IPS-NIHi7 (cell line): ENCODE measurements around the gene TKFC.

Source experiments
- DNase-seq: peaks from one replicate; pipeline ENCODE4 v3.0.0; 2012; ENCODE audit warnings: mixed read lengths; ENCODE audit errors: extremely low spot score

Gene TKFC

DNA sequence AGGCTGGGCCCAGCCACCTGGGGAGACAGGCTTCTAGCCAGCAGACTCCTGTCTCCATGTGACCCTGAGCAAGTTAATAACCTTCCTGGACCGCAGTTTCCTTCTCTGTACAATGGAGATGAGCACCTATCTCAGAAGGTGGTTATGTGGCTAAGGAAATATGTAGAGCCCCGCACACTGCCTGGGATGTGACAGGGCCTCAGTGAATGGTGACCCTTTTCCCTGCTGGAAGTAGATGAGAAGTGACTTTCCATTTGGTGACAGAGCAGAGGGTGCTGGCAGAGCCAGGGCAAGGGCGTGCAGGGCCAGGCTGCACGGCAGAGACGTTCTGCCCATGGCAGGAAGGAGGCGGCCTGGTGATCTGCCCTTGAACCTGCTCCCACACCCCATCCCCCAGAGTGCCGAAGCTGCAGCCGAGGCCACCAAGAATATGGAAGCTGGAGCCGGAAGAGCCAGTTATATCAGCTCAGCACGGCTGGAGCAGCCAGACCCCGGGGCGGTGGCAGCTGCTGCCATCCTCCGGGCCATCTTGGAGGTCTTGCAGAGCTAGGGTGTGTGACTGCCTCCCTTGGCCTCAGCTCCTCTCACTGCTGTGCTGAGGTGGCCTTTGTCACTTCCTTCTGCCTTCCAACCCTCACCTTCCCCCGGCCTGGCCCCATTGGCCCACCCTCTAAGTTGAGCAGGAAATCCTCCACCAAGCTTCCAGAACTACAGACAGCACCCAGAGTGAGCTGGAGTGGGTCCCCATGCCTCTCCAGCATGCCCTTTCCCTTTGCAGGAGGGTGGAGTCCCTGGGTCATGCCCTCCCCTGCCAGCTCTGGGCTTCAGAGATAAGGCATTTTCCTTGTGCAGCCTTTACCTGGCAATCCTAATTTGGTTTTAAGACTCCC, 13.2 kb downstream of the TKFC start:
- no peak for DNase-seq

DNA sequence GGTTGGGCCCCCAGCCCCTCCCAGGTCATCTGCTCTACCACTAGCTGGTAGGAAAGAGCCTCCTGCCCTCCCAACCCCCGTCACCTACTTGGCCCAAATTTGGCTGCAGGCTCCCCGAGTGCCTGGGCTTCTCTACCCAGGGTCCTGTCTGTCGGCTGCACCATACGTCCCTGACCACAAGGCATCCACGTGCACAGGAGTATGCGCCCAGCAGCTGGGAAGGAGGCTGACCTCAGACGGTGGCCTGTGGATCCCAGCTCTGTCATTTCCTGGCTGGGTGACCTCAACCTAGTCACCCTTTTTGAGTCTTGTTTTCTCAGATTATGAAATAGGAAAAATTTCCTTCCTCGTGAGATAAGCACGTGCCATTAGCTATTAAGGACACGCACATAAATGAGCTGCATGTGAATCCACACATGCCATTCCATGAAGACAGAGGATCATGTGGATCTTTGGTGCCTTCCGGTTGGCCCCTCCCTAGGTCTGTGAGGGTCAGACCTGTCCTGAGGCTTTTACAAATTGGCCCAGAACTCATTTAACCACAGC, 15.0 kb downstream of the TKFC start:
- no peak for DNase-seq

DNA sequence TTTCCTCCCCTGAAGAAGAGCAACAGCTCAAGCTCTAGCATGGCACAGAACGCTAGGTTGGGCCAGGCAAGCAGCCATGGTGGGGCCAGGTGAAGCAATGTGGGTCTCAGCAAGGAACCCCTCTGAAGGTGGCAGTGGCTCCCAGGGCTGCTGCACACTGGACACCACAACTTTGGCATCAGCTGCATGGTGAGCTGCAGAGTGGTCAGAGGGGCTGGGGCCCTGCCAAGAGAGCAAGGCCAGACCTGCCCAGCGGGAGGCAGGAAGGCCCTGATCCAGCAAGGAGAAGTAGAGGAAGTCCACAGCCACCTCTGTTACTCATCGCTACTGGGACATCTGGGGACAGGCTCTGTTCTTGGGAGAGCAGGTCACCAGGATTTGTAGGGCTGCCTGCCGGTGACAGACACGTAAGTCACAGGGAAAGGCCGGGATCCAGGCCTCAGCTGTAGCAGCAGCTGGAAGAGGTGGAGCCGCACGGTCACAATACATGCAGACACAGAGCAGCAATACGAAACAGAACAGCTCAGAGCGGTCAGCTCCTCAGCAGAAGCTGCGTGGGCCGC, 16.2 kb downstream of the TKFC start:
- no peak for DNase-seq

DNA sequence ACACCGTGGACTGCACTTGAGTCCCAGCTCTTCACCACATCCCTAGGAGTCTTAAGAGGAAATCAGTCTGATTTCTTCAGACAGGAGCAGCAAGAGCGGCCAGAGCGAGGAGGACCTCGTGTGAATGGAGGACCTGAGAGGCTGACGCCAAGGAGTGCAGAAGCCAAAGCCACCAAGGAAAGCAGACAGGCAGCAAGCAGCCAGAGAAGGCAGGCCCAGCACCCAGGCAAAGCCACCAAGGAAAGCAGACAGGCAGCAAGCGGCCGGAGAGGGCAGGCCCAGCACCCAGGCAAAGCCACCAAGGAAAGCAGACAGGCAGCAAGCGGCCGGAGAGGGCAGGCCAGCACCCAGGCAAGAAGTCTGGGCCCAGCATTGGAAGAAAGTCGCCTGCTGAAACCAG, 16.9 kb downstream of the TKFC start:
- DNase-seq, result no peak

DNA sequence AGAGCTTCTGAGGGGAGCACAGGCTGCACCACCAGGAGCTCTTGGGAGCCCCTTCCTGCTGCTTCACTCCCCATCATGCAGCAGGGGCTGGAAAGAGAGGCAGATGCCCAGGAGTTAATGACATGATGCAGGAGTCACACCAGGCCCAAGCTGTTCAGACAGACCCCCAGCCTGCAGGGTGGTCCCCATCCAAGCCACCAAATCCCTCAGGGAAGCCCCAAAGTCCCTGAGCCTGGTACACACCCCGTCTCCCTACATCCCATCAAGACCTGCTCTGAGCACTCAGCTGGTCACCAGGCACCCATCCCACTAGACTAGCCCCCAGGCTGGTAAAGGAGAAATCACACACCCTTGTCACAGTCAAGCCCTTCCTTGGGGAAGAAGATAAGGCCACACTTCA, 17.3 kb downstream of the TKFC start:
- no peak for DNase-seq

- no peak for DNase-seq
Observed at GRCh38 chr11:61350803-61351202, 17.8 kb downstream of the TKFC start.

GRCh38 chr11:61352038-61352437, 19.0 kb downstream of the TKFC start:
- no peak for DNase-seq

DNA sequence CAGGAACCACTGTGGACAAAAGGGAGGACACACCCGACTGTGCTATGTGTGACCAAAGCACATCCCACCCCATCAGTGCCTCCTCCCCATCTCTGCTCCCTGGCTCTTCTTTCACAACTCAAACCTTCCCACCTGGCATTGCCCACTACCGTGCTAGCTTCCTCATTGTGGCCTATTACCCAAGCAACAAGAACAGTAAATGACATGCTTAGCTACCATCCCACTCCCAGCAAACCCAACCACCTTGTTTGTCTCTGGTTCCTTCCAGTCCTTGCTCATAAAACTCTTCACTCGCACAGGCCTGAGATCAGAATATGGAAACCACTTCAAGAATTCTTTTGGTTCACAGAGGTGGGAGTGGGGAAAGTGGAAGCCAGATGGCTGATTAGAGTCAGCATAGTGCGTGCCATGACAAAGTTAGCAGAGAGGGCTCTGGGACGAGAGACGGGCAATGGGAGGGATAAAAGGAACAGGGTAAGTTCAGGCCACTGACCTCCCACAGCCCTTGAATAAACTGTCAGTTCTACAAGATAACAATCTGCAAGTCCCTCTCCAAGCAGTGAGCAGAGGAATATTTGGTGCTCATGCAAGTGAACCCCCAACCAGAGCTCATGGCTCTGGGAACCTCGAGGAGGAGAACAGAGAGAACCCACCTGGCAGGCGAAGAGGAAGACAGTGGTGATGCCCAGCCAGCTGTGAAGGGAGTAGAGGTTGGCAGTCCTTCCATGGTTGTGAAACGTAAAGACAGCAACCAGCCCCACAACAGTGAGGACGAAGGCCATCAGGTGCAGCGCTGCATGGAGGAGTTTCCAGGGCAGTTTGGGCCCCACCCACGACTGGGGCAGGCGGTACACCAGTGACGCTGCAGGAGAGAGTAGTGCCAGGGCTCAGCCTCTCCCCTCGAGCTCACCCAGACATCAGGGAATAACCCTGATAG, 20.4 kb downstream of the TKFC start:
- no peak for DNase-seq

GRCh38 chr11:61354208-61354607, 21.2 kb downstream of the TKFC start:
- DNase-seq, result no peak

GRCh38 chr11:61356706-61357105, 23.7 kb downstream of the TKFC start:
- DNase-seq, result no peak

DNA sequence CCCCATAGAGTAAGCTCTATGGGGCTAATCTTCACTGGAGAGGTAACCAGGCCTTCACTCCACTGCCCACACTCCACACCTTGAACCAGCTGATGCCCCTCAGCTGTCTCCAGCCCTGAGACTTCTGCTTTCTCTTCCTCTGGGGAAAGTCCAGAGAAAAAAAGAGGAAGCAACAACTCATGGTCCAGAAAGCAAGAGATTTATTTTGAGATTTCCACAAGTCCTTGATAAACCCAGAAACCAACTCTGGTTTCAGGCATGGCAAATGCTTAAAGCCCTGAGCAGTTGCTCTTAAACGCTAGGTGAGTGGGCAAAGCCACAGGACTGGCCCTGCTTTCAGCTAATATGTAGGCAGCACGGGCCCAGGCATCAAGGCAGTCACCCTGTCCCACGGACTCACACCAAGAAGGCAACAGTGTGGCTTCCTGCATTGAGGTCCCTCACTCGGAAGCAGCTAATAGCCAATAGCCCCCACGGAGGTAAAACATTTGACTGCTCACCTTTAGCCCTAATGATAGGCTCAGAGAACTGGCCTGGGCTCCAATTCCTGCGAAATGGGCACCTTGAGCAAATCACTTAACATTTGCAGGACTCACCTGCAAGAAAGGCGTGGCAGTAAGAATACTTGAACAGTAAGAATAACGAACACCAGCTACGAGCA, 24.3 kb downstream of the TKFC start:
- DNase-seq, result no peak

GRCh38 chr11:61357894-61358239, 24.8 kb downstream of the TKFC start:
- no peak for DNase-seq

DNA sequence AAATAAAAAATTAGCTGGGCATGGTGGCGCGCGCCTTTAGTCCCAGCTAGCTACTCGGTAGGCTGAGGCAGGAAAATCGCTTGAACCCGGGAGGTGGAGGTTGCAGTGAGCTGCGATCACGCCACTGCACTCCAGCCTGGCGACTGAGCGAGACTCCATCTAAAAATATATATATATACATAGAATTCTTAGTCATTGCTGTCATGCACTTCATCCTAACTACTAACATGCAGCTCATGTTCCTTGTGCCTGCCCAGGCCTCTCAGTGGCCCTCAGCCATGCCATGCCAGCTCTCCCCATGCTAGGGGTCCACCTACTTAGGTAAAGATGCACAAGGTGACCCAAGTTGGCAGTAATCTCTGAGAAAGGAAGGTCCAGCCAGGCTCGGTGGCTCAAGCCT, 25.5 kb downstream of the TKFC start:
- no peak for DNase-seq

DNA sequence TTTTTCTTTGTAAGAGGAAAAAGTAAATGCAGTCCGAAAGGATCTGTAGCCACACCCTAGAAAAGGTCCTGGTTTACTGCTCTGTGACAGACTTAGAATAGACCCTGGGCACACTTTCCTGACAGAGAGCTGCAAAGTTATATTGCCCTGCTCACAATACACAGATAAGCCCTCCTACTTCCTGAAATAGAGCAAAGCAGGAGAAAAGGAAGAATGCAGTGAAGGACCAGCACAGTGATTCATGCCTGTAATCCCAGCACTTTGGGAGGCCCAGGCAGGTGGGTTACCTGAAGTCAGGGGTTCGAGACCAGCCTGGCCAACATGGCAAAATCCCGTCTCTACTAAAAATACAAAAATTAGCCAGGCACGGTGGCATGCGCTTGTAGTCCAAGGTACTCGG, 26.5 kb downstream of the TKFC start:
- no peak for DNase-seq

DNA sequence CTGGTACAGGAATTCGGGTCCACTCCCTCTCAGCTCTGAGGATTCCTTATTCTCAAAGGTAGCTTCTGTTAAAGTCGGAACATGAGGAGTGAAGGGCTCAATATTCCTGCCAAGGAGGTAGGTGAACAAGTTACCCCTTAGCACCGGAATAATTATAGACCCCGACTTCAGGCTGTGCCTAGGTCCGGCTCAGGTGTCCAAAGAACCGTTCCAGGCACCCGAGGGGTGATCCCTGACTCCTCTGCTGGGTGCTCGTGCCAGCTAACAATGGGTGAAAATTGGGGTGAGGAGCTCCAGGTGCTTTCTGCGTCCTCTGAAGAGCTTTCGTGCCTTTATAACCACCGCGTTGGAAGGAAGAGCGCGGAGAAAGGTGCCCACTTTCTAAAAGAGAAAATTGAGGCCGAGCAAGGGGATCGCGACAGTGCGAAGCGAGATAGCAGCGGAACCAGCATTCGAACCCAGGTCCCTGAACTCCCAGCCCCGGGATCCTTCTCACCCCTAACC, 28.3 kb downstream of the TKFC start:
- no peak for DNase-seq

DNA sequence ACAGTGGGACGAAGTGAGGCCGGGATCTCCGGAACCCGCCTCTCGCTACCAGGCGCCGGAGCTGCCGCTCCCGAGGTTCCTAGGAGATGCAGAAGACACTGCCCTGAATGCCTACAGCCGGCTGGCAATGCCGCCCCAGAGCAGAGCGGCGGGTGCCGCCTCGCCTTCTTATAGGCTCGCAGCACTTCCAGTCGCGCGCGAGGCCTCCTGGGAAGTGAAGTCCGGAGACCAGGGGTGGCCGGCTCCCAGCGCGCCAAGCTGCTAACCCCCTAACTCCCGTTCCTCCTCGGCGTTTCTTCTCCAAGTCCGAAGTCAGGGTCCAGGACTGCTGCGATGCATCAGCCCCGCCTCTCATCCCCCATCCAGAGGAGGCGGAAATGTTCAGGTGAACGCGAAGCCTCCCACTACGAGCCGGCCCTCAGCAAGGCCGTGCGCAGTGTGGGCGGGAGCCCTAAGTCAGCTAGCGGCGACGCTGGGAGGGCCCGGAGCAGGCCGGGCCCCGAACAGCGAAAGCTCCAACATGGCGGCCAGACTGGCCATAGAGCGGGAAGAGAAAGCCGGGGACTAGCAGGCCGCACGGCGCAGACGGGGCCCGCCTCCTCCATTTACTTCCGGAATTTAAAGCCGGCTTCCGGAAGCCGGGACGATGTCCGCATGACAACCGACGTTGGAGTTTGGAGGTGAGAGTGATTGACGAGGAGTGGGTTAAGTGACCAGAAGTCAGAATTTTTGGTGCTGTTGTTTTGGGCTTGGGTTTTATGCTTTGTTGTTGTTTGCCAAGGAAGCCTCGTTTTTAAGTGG, 28.9 kb downstream of the TKFC start, which contains the start of the genes CYB561A3 and TMEM138:
Gene CYB561A3, minus strand, starts transcription at position 142 of the 801 bp plus-strand sequence. CDS start 5,169 bp downstream, outside the sequence.
Gene TMEM138, plus strand, starts transcription at position 634 of the 801 bp plus-strand sequence. CDS start 2,017 bp downstream, outside the sequence.
- peak; percentile 97 for DNase-seq

GRCh38 chr11:61362542-61362875, 29.5 kb downstream of the TKFC start:
- DNase-seq, result peak; percentile 40

DNA sequence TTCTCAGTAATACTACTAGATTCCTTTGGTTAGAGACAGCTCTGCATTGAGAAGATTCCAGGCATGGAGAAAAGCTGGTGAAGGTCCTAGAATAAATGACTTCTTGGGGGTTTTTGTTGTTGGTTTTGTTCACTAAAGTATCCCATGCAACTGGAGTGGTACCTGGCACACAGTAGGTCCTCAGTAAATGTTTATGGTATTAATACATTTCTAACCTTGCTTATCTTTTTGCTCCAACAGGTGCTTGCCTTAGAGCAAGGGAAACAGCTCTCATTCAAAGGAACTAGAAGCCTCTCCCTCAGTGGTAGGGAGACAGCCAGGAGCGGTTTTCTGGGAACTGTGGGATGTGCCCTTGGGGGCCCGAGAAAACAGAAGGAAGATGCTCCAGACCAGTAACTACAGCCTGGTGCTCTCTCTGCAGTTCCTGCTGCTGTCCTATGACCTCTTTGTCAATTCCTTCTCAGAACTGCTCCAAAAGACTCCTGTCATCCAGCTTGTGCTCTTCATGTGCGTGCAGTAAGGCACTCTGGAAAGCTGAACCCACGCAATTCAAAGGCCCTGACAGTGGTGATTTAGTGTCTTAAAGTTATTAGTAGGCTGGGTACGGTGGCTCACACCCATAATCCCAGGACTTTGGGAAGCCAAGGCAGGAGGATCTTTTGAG, 31.1 kb downstream of the TKFC start:
- no peak for DNase-seq

DNA sequence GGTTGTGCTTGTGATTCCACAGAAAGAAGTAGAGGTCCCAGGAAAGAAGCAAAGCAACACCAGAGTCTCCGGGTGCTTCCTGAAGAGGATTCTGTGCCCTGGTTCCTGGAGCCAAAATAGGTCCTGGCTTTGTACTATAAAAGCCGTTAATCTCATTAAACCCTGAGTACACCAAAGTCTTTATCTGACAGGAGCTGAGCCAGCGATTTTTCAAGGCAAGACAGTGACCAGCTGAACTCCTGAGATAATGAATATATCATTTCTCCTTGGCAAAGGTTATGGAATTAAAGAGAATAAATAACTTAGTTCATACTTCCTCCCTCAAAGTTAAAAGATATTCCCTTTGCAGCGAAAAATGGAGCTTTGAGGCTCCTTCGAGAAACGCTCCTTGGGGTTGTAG, 34.4 kb downstream of the TKFC start:
- DNase-seq, result no peak

- DNase-seq, result no peak
Observed at GRCh38 chr11:61368646-61369045, 35.6 kb downstream of the TKFC start.
